Measurements from ENCODE around the gene TSPAN14. TPM values are rescaled to one million over a fixed set of nuclear protein-coding genes. Genes with fewer than 3 reads are reported as not detected.
"Not testable (repeated sequence)": the region's sequence is repeated elsewhere in the genome, so short reads cannot be mapped to it uniquely, and the experiment has no call there.

Gene TSPAN14
- total RNA-seq, 3 donors from 2014 or later = 52.8 to 76.8 (median 74.8) TPM

GRCh38 chr10:80473692-80474596 is 19.8 kb downstream of the TSPAN14 start:
- no peaks in the 10 kb centered on the region for H3K36me3 ChIP-seq
- peaks cover 4 to 11% of the 10 kb centered on the region in 2 donors for H3K9me3 ChIP-seq
- intact Hi-C loops (cut with DNase I; ENCODE audit: low total_unique reads) = no loop called here
- H3K27ac ChIP-seq = peak overlapping the region; percentile 57 to 76
- H3K4me1 ChIP-seq = peaks cover 0 to 19% of the 10 kb centered on the region in 2 donors
- TF ChIP-seq, protein P1, sequence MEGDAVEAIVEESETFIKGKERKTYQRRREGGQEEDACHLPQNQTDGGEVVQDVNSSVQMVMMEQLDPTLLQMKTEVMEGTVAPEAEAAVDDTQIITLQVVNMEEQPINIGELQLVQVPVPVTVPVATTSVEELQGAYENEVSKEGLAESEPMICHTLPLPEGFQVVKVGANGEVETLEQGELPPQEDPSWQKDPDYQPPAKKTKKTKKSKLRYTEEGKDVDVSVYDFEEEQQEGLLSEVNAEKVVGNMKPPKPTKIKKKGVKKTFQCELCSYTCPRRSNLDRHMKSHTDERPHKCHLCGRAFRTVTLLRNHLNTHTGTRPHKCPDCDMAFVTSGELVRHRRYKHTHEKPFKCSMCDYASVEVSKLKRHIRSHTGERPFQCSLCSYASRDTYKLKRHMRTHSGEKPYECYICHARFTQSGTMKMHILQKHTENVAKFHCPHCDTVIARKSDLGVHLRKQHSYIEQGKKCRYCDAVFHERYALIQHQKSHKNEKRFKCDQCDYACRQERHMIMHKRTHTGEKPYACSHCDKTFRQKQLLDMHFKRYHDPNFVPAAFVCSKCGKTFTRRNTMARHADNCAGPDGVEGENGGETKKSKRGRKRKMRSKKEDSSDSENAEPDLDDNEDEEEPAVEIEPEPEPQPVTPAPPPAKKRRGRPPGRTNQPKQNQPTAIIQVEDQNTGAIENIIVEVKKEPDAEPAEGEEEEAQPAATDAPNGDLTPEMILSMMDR (IDR thresholded peaks at IDR 0.05) = no peak
- TF ChIP-seq POLR2AphosphoS5 (IDR thresholded peaks at IDR 0.05) = no peak
- TF ChIP-seq POLR2A (IDR thresholded peaks at IDR 0.05) = no peak
- no peak overlapping the region for H3K4me3 ChIP-seq
- DNase-seq (ENCODE audit: low spot score in 2 of 2) = no peak
- H3K27me3 ChIP-seq = no peaks in the 10 kb centered on the region

DNA sequence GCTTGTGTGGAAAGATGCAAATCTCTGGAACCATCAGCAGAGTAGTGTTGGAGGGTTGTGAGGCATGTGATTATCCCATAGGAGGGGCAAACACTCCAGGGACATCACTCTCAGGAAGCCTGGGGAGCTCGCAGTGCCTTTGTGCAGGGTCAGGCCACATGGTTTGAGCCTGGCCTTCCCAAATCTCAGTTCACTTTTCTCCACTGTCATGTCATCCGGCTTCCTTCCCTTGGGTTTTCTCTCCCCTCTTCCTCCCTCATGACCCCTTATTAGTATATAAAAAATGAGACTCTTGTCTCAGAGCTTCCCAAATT is 20.4 kb downstream of the TSPAN14 start:
- H3K36me3 ChIP-seq = no peaks in the 10 kb centered on the region
- H3K9me3 ChIP-seq = peaks cover 4 to 11% of the 10 kb centered on the region in 2 donors
- TF ChIP-seq POLR2AphosphoS5 (IDR thresholded peaks at IDR 0.05) (no peak), POLR2A (IDR thresholded peaks at IDR 0.05) (no peak)
- TF ChIP-seq, protein P1 (IDR thresholded peaks at IDR 0.05) = no peak
- H3K4me1 ChIP-seq = peaks cover 0 to 14% of the 10 kb centered on the region in 2 donors
- H3K27me3 ChIP-seq = no peaks in the 10 kb centered on the region
- no peak for DNase-seq (ENCODE audit: low spot score in 2 of 2)
- intact Hi-C loops (cut with DNase I; ENCODE audit: low total_unique reads) = no loop called here
- no peak overlapping the region for H3K4me3 ChIP-seq
- H3K27ac ChIP-seq = peak overlapping the region; percentile 57 to 76

DNA sequence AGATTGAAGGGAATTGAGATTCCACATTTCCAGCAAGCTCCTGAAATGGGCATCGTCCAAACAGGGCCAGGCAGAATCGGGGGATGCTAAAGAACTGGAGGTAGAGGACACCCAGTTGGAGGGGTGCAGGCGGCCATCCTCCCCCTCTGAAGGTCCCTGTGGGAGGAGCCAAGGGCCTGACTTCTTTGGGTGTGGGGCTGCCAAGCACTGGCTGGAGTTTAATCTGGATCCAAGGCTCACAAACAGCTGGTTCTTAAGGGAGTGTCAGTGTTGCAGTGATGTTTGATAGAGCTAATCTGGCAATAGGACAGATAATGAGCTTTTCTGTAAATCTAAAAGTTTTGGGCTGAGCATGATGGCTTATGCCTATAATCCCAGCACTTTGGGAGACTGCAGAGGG is 20.8 kb downstream of the TSPAN14 start:
- TF ChIP-seq POLR2A (IDR thresholded peaks at IDR 0.05) (no peak), POLR2AphosphoS5 (IDR thresholded peaks at IDR 0.05) (no peak)
- TF ChIP-seq, protein P1 (IDR thresholded peaks at IDR 0.05) = no peak
- Histone ChIP-seq H3K27ac (peak overlapping the region; percentile 57 to 76), H3K27me3 (no peaks in the 10 kb centered on the region), H3K4me3 (no peak overlapping the region), H3K36me3 (no peaks in the 10 kb centered on the region), H3K4me1 (peaks cover 0 to 10% of the 10 kb centered on the region in 2 donors), H3K9me3 (peaks cover 4 to 11% of the 10 kb centered on the region in 2 donors)
- intact Hi-C loops (cut with DNase I; ENCODE audit: low total_unique reads) = no loop called here
- no peak for DNase-seq (ENCODE audit: low spot score in 2 of 2)

- H3K36me3 ChIP-seq; DNase-seq (ENCODE audit: low spot score in 2 of 2); H3K4me1 ChIP-seq; H3K27me3 ChIP-seq; H3K4me3 ChIP-seq; intact Hi-C loops (cut with DNase I; ENCODE audit: low total_unique reads): not testable (repeated sequence)
- Histone ChIP-seq H3K9me3 (peaks cover 4 to 11% of the 10 kb centered on the region in 2 donors), H3K27ac (peak overlapping the region in 1 of 2 donors; percentile 76)
Observed at GRCh38 chr10:80475641-80476040, 21.5 kb downstream of the TSPAN14 start.

DNA sequence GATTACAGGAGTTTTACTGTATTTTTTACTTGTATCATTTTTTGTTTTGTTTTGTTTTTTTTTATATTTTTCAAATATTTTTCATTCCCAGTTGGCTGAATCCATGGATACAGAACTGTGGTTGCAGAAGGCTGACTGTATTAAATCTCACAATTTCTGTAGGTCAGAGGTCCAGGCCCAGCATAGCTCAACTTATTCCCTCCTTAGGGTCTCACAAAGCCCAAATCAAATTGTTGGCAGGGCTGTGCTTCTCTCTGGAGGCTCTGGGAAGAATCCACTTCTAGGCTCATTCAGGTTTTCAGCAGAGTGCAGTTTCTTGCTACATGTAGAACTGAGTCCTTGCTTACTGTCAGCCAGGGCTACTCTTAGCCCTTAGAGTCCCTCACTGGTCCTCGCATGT is 22.6 kb downstream of the TSPAN14 start:
- intact Hi-C loops (cut with DNase I; ENCODE audit: low total_unique reads) = no loop called here
- no peak for TF ChIP-seq POLR2A (IDR thresholded peaks at IDR 0.05)
- TF ChIP-seq, protein P1 (IDR thresholded peaks at IDR 0.05) = no peak
- TF ChIP-seq POLR2AphosphoS5 (IDR thresholded peaks at IDR 0.05) = no peak
- no peak for DNase-seq (ENCODE audit: low spot score in 2 of 2)
- Histone ChIP-seq H3K9me3 (peaks cover 4 to 11% of the 10 kb centered on the region in 2 donors), H3K36me3 (no peaks in the 10 kb centered on the region), H3K4me3 (no peak overlapping the region), H3K4me1 (peaks cover 0 to 8% of the 10 kb centered on the region in 2 donors), H3K27me3 (no peaks in the 10 kb centered on the region), H3K27ac (no peak overlapping the region)
